Measurements from ENCODE around the gene MAST3.

GRCh38 chr19:18157465-18158063 lies 60.0 kb downstream of the MAST3 start:
- TF ChIP-seq, protein P1, sequence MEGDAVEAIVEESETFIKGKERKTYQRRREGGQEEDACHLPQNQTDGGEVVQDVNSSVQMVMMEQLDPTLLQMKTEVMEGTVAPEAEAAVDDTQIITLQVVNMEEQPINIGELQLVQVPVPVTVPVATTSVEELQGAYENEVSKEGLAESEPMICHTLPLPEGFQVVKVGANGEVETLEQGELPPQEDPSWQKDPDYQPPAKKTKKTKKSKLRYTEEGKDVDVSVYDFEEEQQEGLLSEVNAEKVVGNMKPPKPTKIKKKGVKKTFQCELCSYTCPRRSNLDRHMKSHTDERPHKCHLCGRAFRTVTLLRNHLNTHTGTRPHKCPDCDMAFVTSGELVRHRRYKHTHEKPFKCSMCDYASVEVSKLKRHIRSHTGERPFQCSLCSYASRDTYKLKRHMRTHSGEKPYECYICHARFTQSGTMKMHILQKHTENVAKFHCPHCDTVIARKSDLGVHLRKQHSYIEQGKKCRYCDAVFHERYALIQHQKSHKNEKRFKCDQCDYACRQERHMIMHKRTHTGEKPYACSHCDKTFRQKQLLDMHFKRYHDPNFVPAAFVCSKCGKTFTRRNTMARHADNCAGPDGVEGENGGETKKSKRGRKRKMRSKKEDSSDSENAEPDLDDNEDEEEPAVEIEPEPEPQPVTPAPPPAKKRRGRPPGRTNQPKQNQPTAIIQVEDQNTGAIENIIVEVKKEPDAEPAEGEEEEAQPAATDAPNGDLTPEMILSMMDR (IDR thresholded peaks at IDR 0.05): no peak
- TF ChIP-seq POLR2A (IDR thresholded peaks at IDR 0.05): no peak

All from uterus (tissue), 2 donors.